Activated CD8-positive, alpha-beta T cell treated with anti-CD3 and anti-CD28 coated beads for 36 hours (primary cell): ENCODE data around the gene KCNS3. TPM values are rescaled to one million over a fixed set of nuclear protein-coding genes. Genes with fewer than 3 reads are reported as not detected.
"Not testable (repeated sequence)": the region's sequence is repeated elsewhere in the genome, so short reads cannot be mapped to it uniquely, and the experiment has no call there.

ENCODE experiments used
- ATAC-seq: fragments of 200-7000 bp; cut with Tn5 transposase; one replicate; pipeline ENCODE4 v1.10.0; 2021; ENCODE audit warnings: mild to moderate bottlenecking, moderate library complexity
- CTCF ChIA-PET: fragments of 350-600 bp; sonication (Branson Sonifier 250); formaldehyde crosslinking; loops from one replicate; lab custom pipeline; 2021; ENCODE audit warnings: antibody characterized with exemption; lab: Charles Lee
- POLR2A ChIA-PET: fragments of 350-600 bp; sonication (Branson Sonifier 250); formaldehyde crosslinking; loops from one replicate; lab custom pipeline; 2021; ENCODE audit warnings: antibody characterized with exemption; lab: Charles Lee
- DNase-seq: peaks from one replicate; pipeline ENCODE4 v3.0.0-alpha.2; 2020
- H3K27ac Mint-ChIP-seq: one replicate; pipeline ENCODE4 v1.8.0; 2021; ENCODE audit warnings: mild to moderate bottlenecking, mixed read lengths
- H3K27me3 Mint-ChIP-seq: one replicate; pipeline ENCODE4 v1.8.0; 2021; ENCODE audit warnings: mixed read lengths
- H3K36me3 Mint-ChIP-seq: one replicate; pipeline ENCODE4 v1.8.0; 2021; ENCODE audit warnings: low read depth, mixed read lengths
- H3K4me1 Mint-ChIP-seq: one replicate; pipeline ENCODE4 v1.8.0; 2021; ENCODE audit warnings: low read depth, mixed read lengths
- H3K4me3 Mint-ChIP-seq: one replicate; pipeline ENCODE4 v1.8.0; 2021; ENCODE audit warnings: mild to moderate bottlenecking, moderate library complexity, mixed read lengths
- H3K9me3 Mint-ChIP-seq: one replicate; pipeline ENCODE4 v1.8.0; 2021; ENCODE audit warnings: mixed read lengths
- CTCF ChIP-seq: fragments of 200-600 bp; IDR thresholded peaks from one replicate; pipeline ENCODE4 v1.8.0; 2022; ENCODE audit warnings: antibody characterized with exemption, mild to moderate bottlenecking
- intact Hi-C: fragments of 100-400 bp; cut with micrococcal nuclease; formaldehyde crosslinking; loops from one replicate; pipeline ENCODE4 v1.10.0; 2022
- total RNA-seq, 2 experiments: library from RNA; stranded (reverse); gene quantifications; one replicate each; pipeline ENCODE4 v1.2.3, GENCODE V29; 2021

The KCNS3 gene
- total RNA-seq, 2 experiments from 2014 or later = not detected

GRCh38 chr2:17960925-17961324, 82.5 kb downstream of the KCNS3 start:
- no peak for TF ChIP-seq CTCF
- POLR2A ChIA-PET = no interaction called here
- no peaks in the 10 kb centered on the region for H3K9me3 Mint-ChIP-seq
- DNase-seq (no peak), ATAC-seq (no peak)
- H3K27ac Mint-ChIP-seq = no peak overlapping the region
- H3K4me1 Mint-ChIP-seq = no peaks in the 10 kb centered on the region
- no peak overlapping the region for H3K4me3 Mint-ChIP-seq
- intact Hi-C loops = no loop called here
- H3K36me3 Mint-ChIP-seq = no peaks in the 10 kb centered on the region
- H3K27me3 Mint-ChIP-seq = no peaks in the 10 kb centered on the region
- CTCF ChIA-PET = no interaction called here

- no peak for TF ChIP-seq CTCF
- H3K36me3 Mint-ChIP-seq = no peaks in the 10 kb centered on the region
- ChIA-PET POLR2A (no interaction called here), CTCF (no interaction called here)
- H3K4me1 Mint-ChIP-seq = no peaks in the 10 kb centered on the region
- intact Hi-C loops = no loop called here
- ATAC-seq (no peak), DNase-seq (no peak)
- H3K4me3 Mint-ChIP-seq = no peak overlapping the region
- H3K27ac Mint-ChIP-seq = no peak overlapping the region
- no peaks in the 10 kb centered on the region for H3K9me3 Mint-ChIP-seq
- no peaks in the 10 kb centered on the region for H3K27me3 Mint-ChIP-seq
Measured at GRCh38 chr2:17961789-17962188, 83.3 kb downstream of the KCNS3 start.

GRCh38 chr2:17962876-17963275, 84.4 kb downstream of the KCNS3 start:
- H3K36me3 Mint-ChIP-seq = no peaks in the 10 kb centered on the region
- DNase-seq (no peak), ATAC-seq (no peak)
- no peak for TF ChIP-seq CTCF
- intact Hi-C loops = no loop called here
- H3K27me3 Mint-ChIP-seq = no peaks in the 10 kb centered on the region
- H3K27ac Mint-ChIP-seq = no peak overlapping the region
- no peaks in the 10 kb centered on the region for H3K4me1 Mint-ChIP-seq
- ChIA-PET CTCF (no interaction called here), POLR2A (no interaction called here)
- H3K4me3 Mint-ChIP-seq = no peak overlapping the region
- H3K9me3 Mint-ChIP-seq = no peaks in the 10 kb centered on the region

GRCh38 chr2:17963571-17963970, 85.1 kb downstream of the KCNS3 start:
- H3K9me3 Mint-ChIP-seq, DNase-seq, CTCF ChIA-PET, POLR2A ChIA-PET, intact Hi-C loops, H3K27me3 Mint-ChIP-seq, H3K4me3 Mint-ChIP-seq, ATAC-seq, H3K36me3 Mint-ChIP-seq, H3K4me1 Mint-ChIP-seq, H3K27ac Mint-ChIP-seq: not testable (repeated sequence)

GRCh38 chr2:17965196-17965595, 86.7 kb downstream of the KCNS3 start:
- H3K27me3 Mint-ChIP-seq = no peaks in the 10 kb centered on the region
- no peaks in the 10 kb centered on the region for H3K36me3 Mint-ChIP-seq
- H3K4me1 Mint-ChIP-seq = no peaks in the 10 kb centered on the region
- ChIA-PET CTCF (no interaction called here), POLR2A (no interaction called here)
- DNase-seq = no peak
- TF ChIP-seq CTCF = no peak
- no peaks in the 10 kb centered on the region for H3K9me3 Mint-ChIP-seq
- H3K4me3 Mint-ChIP-seq = no peak overlapping the region
- intact Hi-C loops = no loop called here
- no peak for ATAC-seq
- H3K27ac Mint-ChIP-seq = no peak overlapping the region

GRCh38 chr2:17966798-17967197, 88.3 kb downstream of the KCNS3 start:
- no peak for DNase-seq
- TF ChIP-seq CTCF = no peak
- no peak overlapping the region for H3K27ac Mint-ChIP-seq
- no peak overlapping the region for H3K4me3 Mint-ChIP-seq
- no peaks in the 10 kb centered on the region for H3K27me3 Mint-ChIP-seq
- ATAC-seq = no peak
- H3K4me1 Mint-ChIP-seq = no peaks in the 10 kb centered on the region
- ChIA-PET POLR2A (no interaction called here), CTCF (interaction anchor here (0.8 kb wide), 1 partner anchor 24 kb away, joined by 3 read pairs; no protein-coding TSS in a partner anchor)
- intact Hi-C loops = no loop called here
- no peaks in the 10 kb centered on the region for H3K9me3 Mint-ChIP-seq
- no peaks in the 10 kb centered on the region for H3K36me3 Mint-ChIP-seq
